ENCODE measurements around the gene RAB7B. TPM values are rescaled to one million over a fixed set of nuclear protein-coding genes. Genes with fewer than 3 reads are reported as not detected.

Gene RAB7B
- total and polyA plus RNA-seq, 4 donors: 0.08 to 0.89 (median 0.20) TPM; not detected in 1

DNA sequence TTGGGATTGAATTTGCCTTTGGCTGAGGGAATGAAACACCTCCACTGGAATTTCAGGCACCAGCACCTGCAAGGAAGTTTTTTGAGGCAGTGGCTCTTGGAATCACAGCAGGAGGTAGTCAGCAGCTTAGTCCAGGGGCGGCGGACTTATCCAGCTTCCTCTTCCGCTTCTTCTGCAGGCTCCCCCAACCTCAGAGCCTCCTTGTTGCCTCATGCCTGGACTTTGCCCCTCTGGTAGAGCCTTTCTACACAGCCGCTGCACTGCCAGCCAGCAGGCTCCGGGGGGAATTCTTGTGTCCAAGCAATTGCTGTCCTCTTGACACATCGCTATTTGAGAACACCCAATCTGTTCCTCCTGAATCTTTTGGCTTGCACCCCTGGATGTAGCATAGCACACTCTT is 45.4 kb upstream of the RAB7B start:
- peak in 1 of 2 donors; percentile 14 for TF ChIP-seq RAD21 (IDR thresholded peaks at IDR 0.05)
- no peak for TF ChIP-seq GABPA (IDR thresholded peaks at IDR 0.05 in 1 of 2, conservative IDR thresholded peaks at IDR 0.05 in 1 of 2)
- TF ChIP-seq, protein P1, sequence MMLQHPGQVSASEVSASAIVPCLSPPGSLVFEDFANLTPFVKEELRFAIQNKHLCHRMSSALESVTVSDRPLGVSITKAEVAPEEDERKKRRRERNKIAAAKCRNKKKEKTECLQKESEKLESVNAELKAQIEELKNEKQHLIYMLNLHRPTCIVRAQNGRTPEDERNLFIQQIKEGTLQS (IDR thresholded peaks at IDR 0.05): peak; percentile 78
- peak; percentile 85 for TF ChIP-seq HNF4G (IDR thresholded peaks at IDR 0.05)
- TF ChIP-seq MAX (IDR thresholded peaks at IDR 0.05): no peak
- TF ChIP-seq NR2F2 (IDR thresholded peaks at IDR 0.05): no peak
- TF ChIP-seq REST (IDR thresholded peaks at IDR 0.05): no peak
- peak; percentile 87 to 92 for TF ChIP-seq HNF4A (conservative IDR thresholded peaks at IDR 0.05)
- peak; percentile 12 to 20 for TF ChIP-seq RXRA (IDR thresholded peaks at IDR 0.05)
- no peak for TF ChIP-seq EGR1 (IDR thresholded peaks at IDR 0.05; ENCODE audit: low read depth in 2 of 2)
- TF ChIP-seq SP1 (IDR thresholded peaks at IDR 0.05): peak; percentile 67
- Histone ChIP-seq H3K9me3 (ENCODE audit: control insufficient read depth in 4 of 4, low read length in 3 of 4) (no peaks in the 10 kb centered on the region), H3K27ac (ENCODE audit: low read depth in 1 of 2, low read length in 2 of 2) (no peak overlapping the region), H3K36me3 (ENCODE audit: control insufficient read depth in 4 of 4, insufficient read depth in 3 of 4, low read depth in 1 of 4, low read length in 3 of 4) (no peaks in the 10 kb centered on the region), H3K4me1 (ENCODE audit: control insufficient read depth in 4 of 4, insufficient read depth in 4 of 4, low read length in 3 of 4) (peaks cover 0 to 18% (median 13%) of the 10 kb centered on the region in 4 donors), H3K9ac (ENCODE audit: low read depth in 1 of 2, low read length in 2 of 2) (no peak overlapping the region), H3K4me3 (ENCODE audit: low read depth in 1 of 3, low read length in 3 of 3) (no peak overlapping the region), H3K27me3 (ENCODE audit: control insufficient read depth in 4 of 4, insufficient read depth in 4 of 4, low read length in 3 of 4) (no peaks in the 10 kb centered on the region)
- peak; percentile 57 for DNase-seq (ENCODE audit: low spot score)
- 34% methylated on average over 6 of the region's 6 CpGs for WGBS

GRCh38 chr1:206047271-206047670 is 44.1 kb upstream of the RAB7B start:
- WGBS: 75% methylated on average over 4 of the region's 4 CpGs
- no peak overlapping the region for H3K9ac ChIP-seq (ENCODE audit: low read depth in 1 of 2, low read length in 2 of 2)
- peaks cover 0 to 9% (median 7%) of the 10 kb centered on the region in 4 donors for H3K4me1 ChIP-seq (ENCODE audit: control insufficient read depth in 4 of 4, insufficient read depth in 4 of 4, low read length in 3 of 4)
- H3K27ac ChIP-seq (ENCODE audit: low read depth in 1 of 2, low read length in 2 of 2): no peak overlapping the region
- no peaks in the 10 kb centered on the region for H3K9me3 ChIP-seq (ENCODE audit: control insufficient read depth in 4 of 4, low read length in 3 of 4)
- no peak for DNase-seq (ENCODE audit: low spot score)
- TF ChIP-seq GABPA (IDR thresholded peaks at IDR 0.05 in 1 of 2, conservative IDR thresholded peaks at IDR 0.05 in 1 of 2) (no peak), JUND (IDR thresholded peaks at IDR 0.05) (no peak), EGR1 (IDR thresholded peaks at IDR 0.05; ENCODE audit: low read depth in 2 of 2) (no peak), RAD21 (IDR thresholded peaks at IDR 0.05) (no peak), ZBTB33 (IDR thresholded peaks at IDR 0.05) (no peak), REST (IDR thresholded peaks at IDR 0.05) (no peak), HNF4G (IDR thresholded peaks at IDR 0.05) (no peak), NR2F2 (IDR thresholded peaks at IDR 0.05) (no peak), CTCF (IDR thresholded peaks at IDR 0.05; ENCODE audit: low read depth, low read length, missing input control) (no peak), YY1 (IDR thresholded peaks at IDR 0.05) (no peak), RXRA (IDR thresholded peaks at IDR 0.05) (no peak), HNF4A (conservative IDR thresholded peaks at IDR 0.05) (no peak), SP1 (IDR thresholded peaks at IDR 0.05) (no peak), FOXA1 (IDR thresholded peaks at IDR 0.05) (no peak), FOXA2 (IDR thresholded peaks at IDR 0.05) (no peak), TAF1 (conservative IDR thresholded peaks at IDR 0.05) (no peak), MAX (IDR thresholded peaks at IDR 0.05) (no peak)
- TF ChIP-seq, protein P1 (IDR thresholded peaks at IDR 0.05): no peak
- no peaks in the 10 kb centered on the region for H3K36me3 ChIP-seq (ENCODE audit: control insufficient read depth in 4 of 4, insufficient read depth in 3 of 4, low read depth in 1 of 4, low read length in 3 of 4)
- H3K4me3 ChIP-seq (ENCODE audit: low read depth in 1 of 3, low read length in 3 of 3): no peak overlapping the region
- no peaks in the 10 kb centered on the region for H3K27me3 ChIP-seq (ENCODE audit: control insufficient read depth in 4 of 4, insufficient read depth in 4 of 4, low read length in 3 of 4)
